Astrocyte (in vitro differentiated cells and primary cell): ENCODE data around the gene FAM180A.

Experiments
- CTCF ChIP-seq: IDR thresholded peaks from 2 replicates; pipeline ENCODE4 v1.5.1; 2011; ENCODE audit warnings: low read depth, mild to moderate bottlenecking, inconsistent platforms, low read length, moderate library complexity; ENCODE audit not compliant: insufficient read depth
- EZH2 ChIP-seq: IDR thresholded peaks from 2 replicates; pipeline ENCODE4 v1.6.1; 2012; ENCODE audit warnings: mild to moderate bottlenecking, low read length, inconsistent platforms; ENCODE audit not compliant: insufficient read depth

GRCh38 chr7:135771051-135771450 lies 22.4 kb upstream of the FAM180A start:
- TF ChIP-seq EZH2 (no peak), CTCF (no peak)
